HG02588 (cell line): ENCODE measurements around the gene BMP2K.

ENCODE experiments used
- ATAC-seq: cut with Tn5 transposase; IDR thresholded peaks from one replicate; pipeline ENCODE4 v1.9.1; 2021; ENCODE audit warnings: mild to moderate bottlenecking, moderate library complexity; ENCODE audit not compliant: unreplicated experiment

Gene BMP2K

GRCh38 chr4:78776079-78776728, at the start of gene BMP2K:
BMP2K (plus strand) TSS chr4:78776350; CDS start chr4:78776544, 194 bp downstream.
- peak; percentile 78 for ATAC-seq

GRCh38 chr4:78726546-78726945, 49.6 kb upstream of the BMP2K start:
- ATAC-seq = no peak

- no peak for ATAC-seq
Observed at GRCh38 chr4:78732332-78733104, 43.6 kb upstream of the BMP2K start.

- no peak for ATAC-seq
Observed at GRCh38 chr4:78734441-78735162, 41.5 kb upstream of the BMP2K start.

- ATAC-seq = peak; percentile 54
Observed at GRCh38 chr4:78735697-78736096, 40.5 kb upstream of the BMP2K start.

- peak; percentile 42 for ATAC-seq
Observed at GRCh38 chr4:78737035-78737434, 39.1 kb upstream of the BMP2K start.

GRCh38 chr4:78737973-78738372, 38.2 kb upstream of the BMP2K start:
- no peak for ATAC-seq

- no peak for ATAC-seq
Observed at GRCh38 chr4:78742300-78742699, 33.9 kb upstream of the BMP2K start.

- ATAC-seq = no peak
Observed at GRCh38 chr4:78747475-78747922, 28.7 kb upstream of the BMP2K start.

GRCh38 chr4:78748381-78748780, 27.8 kb upstream of the BMP2K start:
- ATAC-seq = no peak

GRCh38 chr4:78749258-78749971, 26.7 kb upstream of the BMP2K start:
- peak; percentile 34 for ATAC-seq

GRCh38 chr4:78749972-78750727, 26.0 kb upstream of the BMP2K start:
- peak; percentile 91 for ATAC-seq

GRCh38 chr4:78753091-78753490, 23.1 kb upstream of the BMP2K start:
- no peak for ATAC-seq

GRCh38 chr4:78754872-78755271, 21.3 kb upstream of the BMP2K start:
- no peak for ATAC-seq

GRCh38 chr4:78756137-78756536, 20.0 kb upstream of the BMP2K start:
- no peak for ATAC-seq

GRCh38 chr4:78756776-78757175, 19.4 kb upstream of the BMP2K start:
- ATAC-seq = no peak

- no peak for ATAC-seq
Observed at GRCh38 chr4:78757574-78757973, 18.6 kb upstream of the BMP2K start.

- no peak for ATAC-seq
Observed at GRCh38 chr4:78758085-78758484, 18.1 kb upstream of the BMP2K start.

GRCh38 chr4:78762529-78762928, 13.6 kb upstream of the BMP2K start:
- no peak for ATAC-seq

- no peak for ATAC-seq
Observed at GRCh38 chr4:78763251-78763650, 12.9 kb upstream of the BMP2K start.
